NCI-H1930 (cell line): ENCODE results near the gene PMEPA1.

Experiments used
- DNase-seq, 2 experiments: peaks; one replicate each; lab custom pipeline; 2025; lab: John Stamatoyannopoulos, UW

The PMEPA1 gene

DNA sequence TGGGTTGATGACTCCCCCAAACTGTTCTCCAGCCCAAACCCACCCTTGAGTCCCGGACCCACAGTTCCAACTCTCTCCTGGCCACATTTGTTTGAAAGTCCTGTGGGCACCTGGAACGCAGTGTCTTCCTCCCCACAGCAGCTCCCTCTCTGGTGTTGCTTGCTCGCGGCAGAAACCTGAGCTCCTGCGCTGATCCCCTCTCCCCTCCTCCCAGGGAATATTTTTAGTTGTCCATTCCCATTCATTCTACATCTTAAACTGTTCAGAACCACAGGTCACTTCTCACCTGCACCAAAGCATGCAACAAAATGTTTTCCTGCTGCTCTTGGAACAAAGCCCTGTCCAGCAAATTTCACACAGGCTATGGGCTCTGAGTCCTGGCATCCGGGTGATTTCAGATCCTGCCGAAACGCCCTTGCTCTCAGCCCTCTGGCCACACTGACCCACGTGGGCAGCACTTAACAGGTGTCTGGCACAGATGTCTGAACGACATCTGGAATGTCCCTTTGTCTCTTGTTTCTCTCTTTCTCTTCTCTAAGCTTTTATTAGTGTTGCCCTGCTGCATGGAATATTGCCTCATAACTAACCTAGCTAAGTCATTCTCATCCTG is 27.0 kb upstream of the PMEPA1 start:
- DNase-seq: no peak

DNA sequence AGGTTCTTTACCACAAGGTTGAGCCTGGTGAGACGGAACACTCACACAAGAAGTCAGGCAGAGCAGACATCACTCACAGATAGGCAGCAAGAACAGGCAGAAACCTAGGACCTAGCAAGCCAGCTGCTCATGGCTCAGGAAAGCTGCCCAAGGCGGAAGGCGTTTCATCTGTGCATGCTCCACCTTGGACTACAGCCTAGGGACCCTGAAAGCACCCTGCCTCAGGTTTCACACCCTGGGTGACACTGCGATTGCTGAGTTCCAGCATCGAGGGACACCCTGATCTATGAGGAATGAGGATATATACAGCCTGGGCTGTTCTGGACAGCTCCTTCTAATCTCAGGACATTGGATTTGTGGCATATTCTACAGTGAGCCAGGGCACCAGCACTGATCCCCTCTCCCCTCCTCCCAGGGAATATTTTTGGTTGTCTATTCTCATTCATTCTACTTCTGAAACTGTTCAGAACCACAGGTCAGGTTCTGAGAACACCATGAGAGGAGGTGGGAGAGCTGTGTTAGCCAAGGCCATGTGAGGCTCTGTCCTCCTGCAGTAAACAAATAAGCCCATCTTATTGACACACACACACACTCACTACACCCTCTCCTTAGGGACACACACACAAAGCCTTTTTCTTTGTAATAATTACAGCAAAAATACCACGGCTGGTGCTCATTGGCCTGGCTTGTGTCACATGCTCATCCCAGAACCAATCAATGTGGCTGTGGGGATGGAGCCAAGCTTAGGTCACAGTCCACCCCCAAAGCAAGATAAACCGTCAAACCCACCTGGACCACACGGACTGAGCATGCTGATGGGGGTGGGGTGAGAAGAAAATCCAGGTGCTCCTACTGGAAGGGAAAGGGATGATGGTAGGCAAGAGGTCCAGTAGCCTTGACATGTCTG is 26.3 kb upstream of the PMEPA1 start:
- no peak for DNase-seq

DNA sequence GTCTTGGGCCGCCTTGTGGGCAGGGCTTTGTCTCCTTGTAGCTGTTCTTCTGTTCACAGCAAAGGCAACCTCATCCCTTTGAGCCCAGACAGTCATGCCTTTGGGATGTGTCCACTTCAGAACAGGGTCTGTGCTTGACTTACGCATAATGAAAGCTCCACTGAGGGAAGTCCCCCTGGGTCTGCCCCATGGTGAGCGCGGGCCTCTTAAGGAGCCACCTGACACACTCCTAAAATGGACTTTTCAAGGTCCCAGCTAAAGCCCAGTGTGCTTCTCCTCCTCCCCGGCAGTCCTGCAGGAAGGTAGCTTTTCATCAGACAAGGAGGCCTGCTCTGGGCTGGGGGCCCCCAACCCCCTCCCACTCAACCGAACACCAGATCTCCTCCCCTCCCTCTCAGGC is 24.9 kb upstream of the PMEPA1 start:
- DNase-seq: no peak

DNA sequence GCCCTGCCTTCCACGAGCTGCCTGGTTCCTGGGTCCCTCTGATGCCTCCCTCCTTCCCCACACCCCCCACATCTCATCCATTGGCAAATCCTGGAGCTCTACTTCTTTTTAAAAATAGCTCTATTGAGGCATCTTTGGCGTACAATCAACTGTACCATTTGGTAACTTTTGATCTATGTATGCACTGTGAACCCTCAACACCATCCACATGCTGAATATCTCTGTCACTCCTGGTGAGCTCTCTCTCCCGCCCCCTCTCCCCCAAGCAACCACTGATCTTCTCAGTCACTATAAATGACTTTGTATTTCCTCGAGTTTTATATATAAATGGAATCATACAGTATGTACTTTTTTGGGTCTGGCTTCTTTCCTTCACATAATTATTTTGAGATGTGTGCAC is 22.4 kb upstream of the PMEPA1 start:
- no peak for DNase-seq

DNA sequence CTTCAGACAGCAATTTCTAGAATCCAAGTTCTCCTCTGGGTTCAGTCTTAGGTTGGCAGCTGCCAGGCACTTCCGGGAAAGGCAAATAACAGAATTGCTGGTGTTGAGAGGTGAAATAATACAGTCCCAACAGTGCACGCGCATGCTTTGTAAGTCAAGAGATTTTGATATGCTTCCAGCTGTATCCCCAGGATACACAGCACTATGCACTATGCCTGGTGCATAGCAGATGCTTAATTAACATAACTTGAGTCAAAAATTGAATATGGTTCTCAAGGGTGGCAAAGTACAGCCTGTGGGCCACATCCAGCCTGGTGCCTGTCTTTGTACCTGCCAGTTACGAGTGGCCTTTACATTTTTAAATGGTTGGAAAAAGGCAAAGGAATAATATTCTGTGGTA is 18.9 kb upstream of the PMEPA1 start:
- no peak for DNase-seq

DNA sequence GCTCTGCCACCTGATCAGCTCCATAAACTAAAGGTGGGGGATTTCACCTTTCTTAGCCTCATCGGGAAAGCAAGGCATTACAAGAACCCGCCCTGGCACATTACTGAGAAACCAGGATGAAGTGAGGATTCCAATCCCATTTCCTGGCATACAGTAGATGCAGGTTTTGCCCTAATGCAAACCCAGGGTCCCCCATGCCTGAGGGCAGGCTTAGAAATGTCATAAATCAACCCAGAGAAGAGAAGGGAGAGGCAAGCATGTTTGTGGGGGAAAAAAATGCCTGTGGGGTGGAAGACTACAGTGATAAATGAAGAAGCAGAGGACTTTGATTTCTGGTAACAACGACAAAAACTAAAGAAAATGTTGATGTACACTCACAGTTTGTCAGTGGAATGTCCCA is 18.0 kb upstream of the PMEPA1 start:
- no peak for DNase-seq

DNA sequence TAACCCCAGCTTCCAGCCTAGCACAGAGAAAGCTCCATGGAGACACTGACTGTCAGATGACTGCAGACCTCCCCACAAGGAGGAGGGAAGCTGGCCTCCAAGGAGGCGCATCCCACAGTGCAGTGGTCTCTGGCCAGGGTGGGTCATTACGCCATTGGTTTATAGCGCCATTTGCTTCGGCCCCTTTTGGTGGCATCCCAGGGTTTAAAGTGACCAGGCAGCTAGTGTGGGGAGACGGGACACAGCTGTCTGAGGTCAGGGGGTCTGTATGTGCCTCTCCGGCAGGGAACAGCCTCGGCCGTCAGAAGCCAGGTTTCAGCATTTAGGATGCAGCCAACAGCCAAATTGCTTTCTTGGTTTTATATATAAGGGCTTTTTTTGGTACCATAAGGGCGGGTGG is 15.8 kb upstream of the PMEPA1 start:
- DNase-seq: no peak

DNA sequence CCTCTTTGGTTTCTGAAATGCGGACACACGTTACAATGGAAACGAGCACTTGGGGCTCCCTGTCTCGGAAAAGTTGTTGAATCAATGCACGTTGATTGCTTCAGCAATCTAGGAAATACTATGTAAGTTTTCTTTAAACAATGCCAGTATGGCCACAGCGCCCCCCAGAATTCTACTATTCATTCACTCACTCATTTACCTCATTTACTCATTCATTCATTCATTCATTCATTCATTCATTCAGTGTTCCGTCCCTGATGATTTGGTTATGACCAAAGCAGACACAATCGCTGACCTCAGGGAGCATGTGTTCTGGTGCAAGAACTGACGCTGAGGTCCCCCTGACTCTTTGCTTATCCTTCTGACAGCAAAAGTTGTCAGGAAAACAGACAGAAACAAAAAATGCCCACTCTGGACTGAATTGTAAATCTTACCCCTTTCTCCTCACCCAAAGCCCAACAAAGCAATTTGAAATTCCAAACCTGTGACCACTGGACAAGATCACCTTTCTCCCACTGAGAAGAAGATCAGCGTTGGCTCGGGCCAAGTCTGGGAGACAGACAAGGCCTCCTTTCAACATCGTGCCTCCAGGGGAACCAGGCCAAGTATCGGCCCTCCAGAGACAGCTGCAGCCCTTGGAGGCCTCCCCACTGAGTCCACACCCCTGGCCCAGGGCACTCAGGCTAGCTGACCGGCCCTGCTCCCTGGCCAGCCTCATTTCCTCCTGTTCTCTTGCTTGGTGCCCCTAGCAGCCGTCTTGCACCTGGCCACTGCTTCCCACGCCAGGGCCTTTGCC is 15.0 kb upstream of the PMEPA1 start:
- no peak for DNase-seq

DNA sequence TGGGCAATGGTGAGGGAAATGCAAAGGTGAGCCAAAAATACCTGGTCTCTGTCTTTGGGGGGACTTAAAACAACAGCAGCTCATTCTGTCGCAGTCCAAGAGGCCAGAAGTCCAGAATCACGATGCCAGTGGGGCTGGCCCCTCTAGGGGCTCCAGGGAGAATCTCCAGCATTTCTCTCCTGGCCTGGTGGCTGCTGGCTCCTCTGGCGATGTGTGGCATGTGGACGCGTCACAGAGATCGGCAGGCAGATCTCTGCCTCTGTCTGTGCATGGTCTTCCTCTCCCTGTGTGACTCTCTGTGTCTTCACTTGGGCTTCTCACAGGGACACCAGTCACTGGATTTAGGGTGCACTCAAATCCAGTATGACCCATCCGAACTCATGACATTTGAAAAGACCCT is 14.0 kb upstream of the PMEPA1 start:
- DNase-seq: no peak

DNA sequence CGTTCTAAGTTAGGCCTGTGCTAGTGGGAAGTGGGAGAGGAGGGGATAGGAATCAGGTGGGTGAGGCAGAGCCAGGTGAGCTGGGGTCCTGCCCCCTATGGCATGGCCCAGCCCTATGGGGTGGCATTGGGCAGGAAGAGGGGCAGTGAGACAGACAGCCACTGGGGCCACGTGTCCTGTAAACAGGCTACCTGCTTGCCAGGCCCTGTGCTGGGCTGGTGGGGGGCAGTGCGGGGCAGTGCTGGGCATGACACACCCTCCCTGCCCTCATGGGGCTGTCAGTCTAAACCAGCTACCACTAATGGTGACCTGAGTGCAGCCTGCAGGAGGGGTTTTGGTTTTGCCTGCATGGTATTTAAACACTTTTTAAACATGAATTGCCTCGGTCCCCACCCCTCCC is 10.1 kb upstream of the PMEPA1 start:
- DNase-seq: no peak

DNA sequence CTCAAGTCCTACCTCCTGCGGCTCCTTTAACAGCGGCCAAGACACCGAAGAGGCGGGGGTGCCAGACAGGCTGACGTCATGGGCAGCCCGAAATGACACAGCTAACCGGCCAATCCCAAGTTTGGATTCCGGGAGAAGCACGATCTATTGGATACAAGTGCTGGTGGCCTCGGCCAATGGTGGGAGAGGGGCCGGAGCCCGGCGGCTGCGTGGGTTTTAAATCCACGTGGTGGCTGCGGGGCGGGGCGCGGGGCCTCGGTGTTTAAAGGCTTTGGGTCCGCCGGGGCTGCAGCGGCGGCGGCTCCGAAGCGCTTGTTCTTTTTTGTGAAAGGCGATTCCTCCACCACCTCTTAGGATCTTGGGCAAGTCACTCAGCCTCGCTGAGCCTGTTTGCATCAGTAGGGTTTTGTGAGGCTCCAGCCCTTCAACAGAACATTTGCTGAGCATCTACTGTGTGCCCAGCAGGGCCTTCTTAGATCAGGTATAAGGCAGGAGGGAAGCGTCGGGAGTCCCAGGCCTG is 8.7 kb upstream of the PMEPA1 start:
- DNase-seq: peak; percentile 94 to 95

DNA sequence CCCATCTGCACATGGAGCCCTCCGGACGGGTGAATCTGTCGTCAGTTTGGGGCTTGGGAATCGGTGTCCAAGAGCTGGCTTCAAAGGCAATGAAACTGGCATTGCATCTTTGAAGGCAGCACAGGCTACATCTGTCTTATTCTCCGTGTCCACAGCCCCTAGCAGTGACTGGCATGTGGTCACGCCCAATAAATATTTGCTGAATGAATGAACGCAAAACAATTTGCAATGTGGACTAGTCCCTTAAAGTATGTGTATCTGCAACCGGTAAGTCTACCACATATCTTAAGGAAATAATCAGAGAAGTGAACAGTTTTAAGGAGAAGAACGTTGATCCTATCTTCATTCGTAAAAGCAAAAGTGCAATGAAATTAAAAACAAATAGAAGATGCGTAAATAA is 8.0 kb upstream of the PMEPA1 start:
- no peak for DNase-seq

DNA sequence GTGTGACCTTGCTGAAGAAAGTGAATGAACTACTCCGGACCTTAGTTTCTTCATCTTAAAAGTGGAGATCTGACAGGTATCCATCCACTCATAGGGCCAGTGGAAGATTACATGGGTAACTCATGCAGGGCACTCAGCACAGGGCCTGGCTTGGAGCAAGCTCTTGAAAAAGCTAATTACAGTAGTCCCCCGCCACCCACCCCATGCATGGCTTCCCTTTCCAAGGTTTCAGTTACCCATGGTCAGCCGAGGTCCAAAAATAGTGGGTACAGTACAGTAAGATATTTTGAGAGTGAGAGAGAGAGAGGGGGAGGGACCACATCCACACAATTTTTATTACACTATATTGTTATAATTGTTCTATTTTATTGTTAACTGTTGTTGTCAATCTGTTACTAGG is 7.1 kb upstream of the PMEPA1 start:
- DNase-seq: no peak

DNA sequence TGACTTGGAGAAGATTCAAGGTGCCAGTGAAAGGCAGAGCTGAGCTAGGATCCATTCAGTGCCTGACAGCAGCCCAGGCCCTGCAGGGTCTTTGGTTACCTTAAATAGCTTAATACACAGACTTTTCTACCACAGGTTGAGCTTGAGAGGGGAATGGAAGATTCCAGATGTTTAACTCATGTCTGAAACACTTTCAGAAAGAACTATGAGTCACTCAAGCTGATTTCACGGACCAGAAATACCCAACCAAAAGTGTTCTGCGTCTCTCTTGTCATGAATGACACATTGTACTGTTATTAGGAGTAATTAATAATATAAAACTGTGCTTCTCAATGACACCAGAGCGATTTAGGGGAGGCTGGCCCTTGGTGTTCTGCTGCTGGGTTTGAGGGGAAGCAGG is 6.4 kb upstream of the PMEPA1 start:
- DNase-seq: no peak

DNA sequence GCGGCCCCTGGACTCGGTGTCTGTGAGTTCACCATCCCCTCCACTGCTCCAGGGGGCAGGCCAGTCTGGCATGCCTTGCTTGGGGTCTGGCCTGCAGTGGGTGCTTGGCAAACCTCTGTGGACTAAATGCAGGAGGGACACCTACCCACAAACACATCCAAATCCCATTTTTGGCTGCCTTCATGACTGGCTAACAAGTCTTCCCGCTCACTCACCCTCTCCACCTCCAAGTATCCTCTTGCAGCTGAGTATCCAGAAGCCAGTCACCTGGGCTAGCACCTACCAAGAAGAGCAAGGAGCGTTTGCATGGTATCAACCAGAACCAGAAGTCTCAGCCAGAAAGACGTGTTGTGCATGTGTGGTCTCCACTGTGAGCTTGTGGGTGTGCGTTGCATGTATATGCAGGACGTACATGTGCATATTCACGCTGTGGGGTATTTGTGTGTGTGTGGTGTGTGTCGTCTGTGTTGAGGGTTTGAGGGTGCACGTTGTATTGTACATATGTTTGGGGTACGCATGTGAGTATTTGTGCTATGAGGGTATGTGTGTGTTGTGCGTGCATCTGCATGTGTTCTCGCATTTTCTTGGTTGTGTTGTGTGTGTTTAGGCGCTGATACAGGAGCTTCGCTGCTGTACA is 5.6 kb upstream of the PMEPA1 start:
- DNase-seq: no peak

DNA sequence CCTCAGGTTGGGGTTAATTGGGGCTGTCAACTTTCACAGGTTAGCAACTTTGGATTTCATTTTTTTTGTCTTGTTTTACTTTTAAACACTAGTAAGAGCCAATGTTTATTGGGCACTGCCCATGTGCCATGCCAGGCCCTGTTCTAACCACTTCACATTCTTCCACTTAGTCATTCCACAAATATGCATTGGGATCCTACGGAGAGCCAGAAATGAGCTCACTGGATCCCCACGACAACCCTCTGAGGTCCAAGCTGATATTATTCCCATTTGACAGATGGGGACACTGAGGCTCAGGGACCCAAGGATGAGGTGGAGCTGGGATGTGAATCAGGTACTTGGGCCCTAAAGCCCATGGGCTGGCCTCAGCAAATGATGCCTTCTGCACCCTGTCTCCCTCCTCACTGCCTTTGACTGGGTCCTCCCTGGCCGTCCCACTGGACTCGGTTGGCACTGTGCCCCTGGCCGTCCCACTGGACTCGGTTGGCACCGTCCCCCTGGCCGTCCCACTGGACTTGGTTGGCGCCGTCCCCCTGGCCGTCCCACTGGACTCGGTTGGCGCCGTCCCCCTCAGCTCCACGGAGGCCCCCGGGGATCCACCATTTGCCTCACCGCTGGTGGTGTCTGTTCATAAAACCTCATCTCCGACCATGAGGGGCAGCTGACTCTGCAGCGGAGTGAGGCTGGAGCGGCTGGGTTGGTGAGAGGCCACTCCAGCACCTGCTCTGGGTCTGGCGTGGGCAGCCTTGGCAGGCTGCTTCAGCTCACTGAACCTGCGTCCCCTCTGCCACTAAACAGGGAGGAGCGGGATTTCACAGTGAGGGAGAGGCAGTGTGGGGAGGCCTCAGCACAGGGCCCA is 4.8 kb upstream of the PMEPA1 start:
- DNase-seq: no peak

DNA sequence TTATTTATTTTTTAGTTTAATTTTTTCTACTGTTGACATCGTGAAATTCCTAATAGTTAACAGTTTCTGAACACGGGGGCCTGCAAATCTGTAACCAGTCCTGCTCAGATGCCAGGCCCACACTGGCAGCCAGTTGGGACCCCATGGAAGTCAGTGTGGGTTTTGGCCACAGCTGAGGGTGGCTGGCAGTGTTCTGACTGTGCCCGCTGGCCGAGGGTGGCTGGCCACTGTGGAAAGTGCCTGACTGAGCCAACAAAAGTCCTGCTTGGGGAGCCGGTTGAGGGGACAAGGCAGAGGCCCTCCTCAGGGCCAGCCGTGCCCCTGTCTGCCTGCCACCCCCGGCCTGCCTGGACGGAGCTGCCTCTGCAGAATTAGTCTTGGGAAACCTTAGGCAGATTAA is 4.1 kb upstream of the PMEPA1 start:
- no peak for DNase-seq

DNA sequence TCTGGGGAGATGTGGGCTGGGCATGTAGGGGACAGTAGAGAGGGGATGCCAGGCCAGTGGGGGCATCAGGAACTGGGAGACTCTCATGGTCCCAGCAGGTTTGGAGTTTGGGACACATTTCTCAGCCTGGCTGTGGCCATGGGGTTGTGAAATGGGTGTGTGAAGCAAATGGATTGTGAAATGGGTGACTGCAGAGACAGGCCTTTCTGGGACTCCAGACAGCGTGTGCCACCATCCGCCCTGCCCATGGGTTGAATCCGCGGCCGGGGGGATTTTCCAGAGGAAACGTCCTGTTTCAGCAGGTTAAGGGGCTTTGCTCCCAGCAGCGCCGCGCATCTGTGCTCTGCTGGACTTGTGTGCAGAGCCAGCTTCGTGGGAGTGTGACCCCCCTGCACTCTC is 3.7 kb upstream of the PMEPA1 start:
- DNase-seq: no peak

DNA sequence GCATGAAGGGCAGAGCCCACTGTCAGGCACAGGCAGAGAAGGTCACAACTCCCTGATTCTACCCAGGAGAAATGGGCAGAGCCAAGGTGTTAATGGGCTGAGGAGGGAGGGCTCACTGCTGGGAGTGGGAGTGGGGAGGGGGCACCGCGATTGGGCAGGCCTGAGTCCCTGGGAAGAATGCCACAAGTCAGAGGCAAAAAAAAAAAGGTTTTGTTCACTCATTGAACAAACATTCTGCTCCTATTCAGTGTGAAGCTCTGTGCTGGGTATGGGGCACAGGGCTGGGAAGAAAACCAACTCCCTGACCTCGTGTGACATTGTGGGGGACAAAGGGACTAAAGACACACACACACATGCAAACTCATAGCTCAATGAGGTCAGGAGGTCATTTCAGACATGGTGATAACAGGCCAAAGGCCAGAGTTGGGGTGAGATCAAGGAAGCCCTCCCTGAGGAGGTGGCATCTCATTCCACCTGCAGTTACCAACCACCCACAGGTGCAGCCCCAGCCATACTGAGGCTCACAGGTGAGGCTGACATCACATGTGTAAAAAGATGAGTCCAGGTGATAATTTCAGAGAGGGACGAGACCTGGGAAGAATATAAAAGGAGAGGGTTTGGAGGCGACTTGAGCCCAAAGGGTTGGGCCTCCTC is 3.2 kb upstream of the PMEPA1 start:
- no peak for DNase-seq

DNA sequence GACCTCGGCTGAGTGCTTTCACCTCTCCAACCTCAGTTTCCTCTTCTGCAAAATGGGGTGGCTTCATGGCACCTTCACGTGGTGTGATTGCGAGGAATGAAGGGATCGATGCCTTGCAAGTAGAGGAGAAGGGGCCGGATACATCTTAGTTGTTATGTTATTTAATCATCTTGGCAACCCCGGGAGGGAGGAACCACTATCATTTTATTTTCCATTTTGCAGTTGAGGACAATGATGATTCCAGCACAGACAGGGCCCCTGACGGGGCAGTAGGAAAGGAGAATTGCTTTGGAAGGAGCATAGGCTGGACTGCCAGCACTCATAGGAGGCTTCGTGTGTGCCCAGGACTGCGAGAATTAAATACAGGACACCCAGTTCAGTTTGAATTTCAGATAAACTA is 2.5 kb upstream of the PMEPA1 start:
- DNase-seq: no peak

DNA sequence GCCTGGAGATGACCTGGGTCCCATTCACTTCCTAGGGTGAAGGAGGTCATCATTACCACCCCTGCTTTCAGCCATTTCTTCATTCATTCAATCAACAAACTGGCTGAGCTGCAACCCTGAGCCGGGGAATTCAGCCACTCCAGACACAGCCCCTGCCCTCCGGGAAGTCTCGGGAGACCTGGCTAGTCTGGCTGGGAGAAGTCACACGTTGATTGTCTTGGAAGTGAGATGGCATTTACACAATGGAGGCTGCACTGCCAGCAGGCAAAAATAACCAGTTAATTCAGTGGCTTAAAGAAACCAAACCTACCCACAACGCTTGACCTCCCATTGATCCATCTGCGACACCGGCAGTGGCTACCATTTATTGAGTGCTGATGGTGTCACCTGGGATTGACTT is 2.0 kb upstream of the PMEPA1 start:
- DNase-seq: no peak
